ENCODE measurements around the gene YPEL2.

Gene YPEL2

GRCh38 chr17:59440757-59441463 lies 109.5 kb downstream of the YPEL2 start:
- H2AFZ ChIP-seq (ENCODE audit: low read length) = peak overlapping the region; percentile 94
- H3K27me3 ChIP-seq (ENCODE audit: insufficient read depth, low read length, poor library complexity, severe bottlenecking) = no peaks in the 10 kb centered on the region

GRCh38 chr17:59441464-59442096 lies 110.1 kb downstream of the YPEL2 start:
- H3K27me3 ChIP-seq (ENCODE audit: insufficient read depth, low read length, poor library complexity, severe bottlenecking) = no peaks in the 10 kb centered on the region
- H3K79me2 ChIP-seq (ENCODE audit: insufficient read depth, low read length) = no peaks in the 10 kb centered on the region
- no peak overlapping the region for H3K4me3 ChIP-seq (ENCODE audit: low read length, poor library complexity, severe bottlenecking)
- H3K4me2 ChIP-seq (ENCODE audit: low read depth, low read length, poor library complexity, severe bottlenecking) = peak overlapping the region; percentile 41
- H2AFZ ChIP-seq (ENCODE audit: low read length) = peak overlapping the region; percentile 94
- H3F3A ChIP-seq (ENCODE audit: low read depth) = no peaks in the 10 kb centered on the region
- TF ChIP-seq CTCF (conservative IDR thresholded peaks at IDR 0.05; ENCODE audit: low read length) (no peak), EZH2phosphoT487 (IDR thresholded peaks at IDR 0.05; ENCODE audit: borderline replicate concordance) (no peak)
- H3K9me2 ChIP-seq (replicated peaks; ENCODE audit: low read depth, low read length) = no peaks in the 10 kb centered on the region
- H3K36me3 ChIP-seq (ENCODE audit: insufficient read depth, low read length) = no peaks in the 10 kb centered on the region
- H3K9ac ChIP-seq (ENCODE audit: low read depth, low read length, poor library complexity, severe bottlenecking) = no peak overlapping the region
- peaks cover 14% of the 10 kb centered on the region for H3K4me1 ChIP-seq (ENCODE audit: insufficient read depth, low read length, poor library complexity, severe bottlenecking)
- H3K9me3 ChIP-seq (ENCODE audit: insufficient read depth, low read depth, low read length) = no peaks in the 10 kb centered on the region
- H4K20me1 ChIP-seq (ENCODE audit: insufficient read depth, low read length, poor library complexity, severe bottlenecking) = no peaks in the 10 kb centered on the region

More at GRCh38 chr17:59440757-59441463, 109.5 kb downstream of the YPEL2 start:
- no peak for TF ChIP-seq EZH2phosphoT487 (IDR thresholded peaks at IDR 0.05; ENCODE audit: borderline replicate concordance)
- TF ChIP-seq CTCF (conservative IDR thresholded peaks at IDR 0.05; ENCODE audit: low read length) = peak; percentile 90
- Histone ChIP-seq H3K4me1 (ENCODE audit: insufficient read depth, low read length, poor library complexity, severe bottlenecking) (peaks cover 14% of the 10 kb centered on the region), H3K4me2 (ENCODE audit: low read depth, low read length, poor library complexity, severe bottlenecking) (peak overlapping the region; percentile 41), H3K9me3 (ENCODE audit: insufficient read depth, low read depth, low read length) (no peaks in the 10 kb centered on the region), H4K20me1 (ENCODE audit: insufficient read depth, low read length, poor library complexity, severe bottlenecking) (no peaks in the 10 kb centered on the region), H3K9me2 (replicated peaks; ENCODE audit: low read depth, low read length) (no peaks in the 10 kb centered on the region), H3K36me3 (ENCODE audit: insufficient read depth, low read length) (no peaks in the 10 kb centered on the region), H3F3A (ENCODE audit: low read depth) (no peaks in the 10 kb centered on the region), H3K79me2 (ENCODE audit: insufficient read depth, low read length) (no peaks in the 10 kb centered on the region), H3K9ac (ENCODE audit: low read depth, low read length, poor library complexity, severe bottlenecking) (no peak overlapping the region), H3K4me3 (ENCODE audit: low read length, poor library complexity, severe bottlenecking) (no peak overlapping the region)

- no peaks in the 10 kb centered on the region for H3K36me3 ChIP-seq (ENCODE audit: insufficient read depth, low read length)
- H4K20me1 ChIP-seq (ENCODE audit: insufficient read depth, low read length, poor library complexity, severe bottlenecking) = no peaks in the 10 kb centered on the region
- no peaks in the 10 kb centered on the region for H3K27me3 ChIP-seq (ENCODE audit: insufficient read depth, low read length, poor library complexity, severe bottlenecking)
- TF ChIP-seq EZH2phosphoT487 (IDR thresholded peaks at IDR 0.05; ENCODE audit: borderline replicate concordance) (no peak), CTCF (conservative IDR thresholded peaks at IDR 0.05; ENCODE audit: low read length) (no peak)
- no peak overlapping the region for H3K4me2 ChIP-seq (ENCODE audit: low read depth, low read length, poor library complexity, severe bottlenecking)
- peaks cover 14% of the 10 kb centered on the region for H3K4me1 ChIP-seq (ENCODE audit: insufficient read depth, low read length, poor library complexity, severe bottlenecking)
- H3K9ac ChIP-seq (ENCODE audit: low read depth, low read length, poor library complexity, severe bottlenecking) = no peak overlapping the region
- H2AFZ ChIP-seq (ENCODE audit: low read length) = no peak overlapping the region
- H3K9me2 ChIP-seq (replicated peaks; ENCODE audit: low read depth, low read length) = no peaks in the 10 kb centered on the region
- H3F3A ChIP-seq (ENCODE audit: low read depth) = no peaks in the 10 kb centered on the region
- H3K79me2 ChIP-seq (ENCODE audit: insufficient read depth, low read length) = no peaks in the 10 kb centered on the region
- no peak overlapping the region for H3K4me3 ChIP-seq (ENCODE audit: low read length, poor library complexity, severe bottlenecking)
- H3K9me3 ChIP-seq (ENCODE audit: insufficient read depth, low read depth, low read length) = no peaks in the 10 kb centered on the region
Observed at GRCh38 chr17:59443106-59443505, 111.7 kb downstream of the YPEL2 start.
